ENCODE results near the gene CMTM3.
"Not testable (repeated sequence)": the region's sequence is repeated elsewhere in the genome, so short reads cannot be mapped to it uniquely, and the experiment has no call there.

The CMTM3 gene

GRCh38 chr16:66652661-66653360 lies 48.3 kb downstream of the CMTM3 start:
- H3K4me3 ChIP-seq (ENCODE audit: low read length): no peak overlapping the region
- no peak for DNase-seq (ENCODE audit: low read depth, low spot score)

GRCh38 chr16:66653581-66654350 lies 49.3 kb downstream of the CMTM3 start:
- DNase-seq (ENCODE audit: low read depth, low spot score): no peak
- no peak overlapping the region for H3K4me3 ChIP-seq (ENCODE audit: low read length)

- no peak for DNase-seq (ENCODE audit: low read depth, low spot score)
- no peak overlapping the region for H3K4me3 ChIP-seq (ENCODE audit: low read length)
Measured at GRCh38 chr16:66656547-66656946, 52.0 kb downstream of the CMTM3 start.

GRCh38 chr16:66658143-66658859 lies 53.8 kb downstream of the CMTM3 start:
- no peak for DNase-seq (ENCODE audit: low read depth, low spot score)
- no peak overlapping the region for H3K4me3 ChIP-seq (ENCODE audit: low read length)

GRCh38 chr16:66658860-66659190 lies 54.3 kb downstream of the CMTM3 start:
- no peak for DNase-seq (ENCODE audit: low read depth, low spot score)

GRCh38 chr16:66660422-66661209 lies 56.1 kb downstream of the CMTM3 start:
- no peak for DNase-seq (ENCODE audit: low read depth, low spot score)
- H3K4me3 ChIP-seq (ENCODE audit: low read length): no peak overlapping the region

More at GRCh38 chr16:66658860-66659190, 54.3 kb downstream of the CMTM3 start:
- H3K4me3 ChIP-seq (ENCODE audit: low read length): no peak overlapping the region

- DNase-seq (ENCODE audit: low read depth, low spot score): no peak
Measured at GRCh38 chr16:66661210-66661560, 56.7 kb downstream of the CMTM3 start.

GRCh38 chr16:66661671-66662346 lies 57.3 kb downstream of the CMTM3 start:
- not testable (repeated sequence) for H3K4me3 ChIP-seq (ENCODE audit: low read length); DNase-seq (ENCODE audit: low read depth, low spot score)

More at GRCh38 chr16:66661210-66661560, 56.7 kb downstream of the CMTM3 start:
- H3K4me3 ChIP-seq (ENCODE audit: low read length): no peak overlapping the region

- DNase-seq (ENCODE audit: low read depth, low spot score): no peak
- H3K4me3 ChIP-seq (ENCODE audit: low read length): no peak overlapping the region
Measured at GRCh38 chr16:66662445-66663194, 58.1 kb downstream of the CMTM3 start.
